C4-2B (cell line): Measurements from ENCODE around the gene PALLD.

Experiments
- CTCF ChIP-seq: fragments of 450-650 bp; conservative IDR thresholded peaks from 2 replicates; pipeline ENCODE4 v1.5.1; 2017; ENCODE audit warnings: mild to moderate bottlenecking
- ZFX ChIP-seq: fragments of 450-650 bp; IDR thresholded peaks from 2 replicates; pipeline ENCODE4 v1.6.1; 2017

DNA sequence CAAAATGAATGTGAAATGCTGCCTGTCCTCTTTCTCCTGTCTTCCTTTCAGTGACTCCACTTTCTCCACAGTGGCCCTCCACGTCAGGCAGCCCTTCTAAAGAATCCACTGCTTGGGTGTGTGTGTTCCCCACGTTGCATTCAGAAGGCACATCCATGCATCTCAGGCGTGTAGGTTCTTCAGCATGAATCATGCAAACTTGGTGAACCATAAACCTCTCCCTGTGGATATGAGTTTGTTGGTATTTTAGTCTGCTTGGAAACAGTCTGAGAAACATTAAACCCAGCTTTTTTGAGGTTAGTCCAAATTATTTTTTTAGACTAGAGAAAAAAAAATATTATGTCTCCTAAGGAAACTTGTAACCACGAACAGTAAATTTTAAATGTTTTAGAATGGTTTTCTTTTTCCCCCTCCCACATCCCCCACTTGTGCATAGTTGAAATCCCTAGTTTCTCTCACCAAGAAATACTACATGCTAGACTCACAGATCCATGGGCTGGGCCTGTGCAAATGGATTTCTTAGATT lies 261.6 kb downstream of the PALLD start:
- no peak for TF ChIP-seq CTCF
- TF ChIP-seq ZFX = no peak
